Mesendoderm (in vitro differentiated cells): Measurements from ENCODE around the gene TOR3A.

ENCODE experiments used
- DNase-seq: peaks from one replicate; pipeline ENCODE4 v3.0.0; 2013
- H2AK5ac ChIP-seq: 2 replicates; pipeline ENCODE4 v1.6.1; 2013; ENCODE audit warnings: low read length, inconsistent platforms
- H2BK120ac ChIP-seq: 2 replicates; pipeline ENCODE4 v1.6.1; 2013; ENCODE audit warnings: low read depth, mild to moderate bottlenecking, low read length, moderate library complexity, mixed read lengths
- H2BK15ac ChIP-seq: replicated peaks from 2 replicates; pipeline ENCODE4 v1.6.1; 2013; ENCODE audit warnings: low read depth, mild to moderate bottlenecking, moderate library complexity
- H2BK5ac ChIP-seq: 2 replicates; pipeline ENCODE4 v1.6.1; 2013; ENCODE audit warnings: low read length, inconsistent platforms
- H3K18ac ChIP-seq: 2 replicates; pipeline ENCODE4 v1.6.1; 2013; ENCODE audit warnings: mild to moderate bottlenecking, low read length, mixed read lengths
- H3K23ac ChIP-seq: one replicate; pipeline ENCODE4 v1.6.1; 2013; ENCODE audit warnings: low read length
- H3K27ac ChIP-seq: 2 replicates; pipeline ENCODE4 v1.5.1; 2013; ENCODE audit warnings: low read depth, mild to moderate bottlenecking, inconsistent platforms, low read length, moderate library complexity
- H3K27me3 ChIP-seq: 2 replicates; pipeline ENCODE4 v1.6.1; 2013; ENCODE audit warnings: low read length, control low read depth, mild to moderate bottlenecking, inconsistent platforms; ENCODE audit not compliant: insufficient read depth, poor library complexity
- H3K36me3 ChIP-seq: 2 replicates; pipeline ENCODE4 v1.6.1; 2013; ENCODE audit warnings: low read length, inconsistent platforms; ENCODE audit not compliant: control insufficient read depth, insufficient read depth
- H3K4ac ChIP-seq: one replicate; pipeline ENCODE4 v1.6.1; 2013; ENCODE audit warnings: low read depth, mild to moderate bottlenecking, low read length, moderate library complexity
- H3K4me1 ChIP-seq: 2 replicates; pipeline ENCODE4 v1.6.1; 2013; ENCODE audit warnings: low read depth, low read length, inconsistent platforms; ENCODE audit not compliant: control insufficient read depth
- H3K4me2 ChIP-seq: 2 replicates; pipeline ENCODE4 v1.6.1; 2013; ENCODE audit warnings: low read length
- H3K4me3 ChIP-seq: 2 replicates; pipeline ENCODE4 v1.5.1; 2013; ENCODE audit warnings: mild to moderate bottlenecking, low read length
- H3K56ac ChIP-seq: one replicate; pipeline ENCODE4 v1.6.1; 2013; ENCODE audit warnings: low read length
- H3K79me1 ChIP-seq: 2 replicates; pipeline ENCODE4 v1.6.1; 2013; ENCODE audit warnings: low read length, inconsistent platforms
- H3K79me2 ChIP-seq: 2 replicates; pipeline ENCODE4 v1.6.1; 2013; ENCODE audit warnings: mild to moderate bottlenecking, low read length; ENCODE audit not compliant: control insufficient read depth, insufficient read depth
- H3K9ac ChIP-seq: 2 replicates; pipeline ENCODE4 v1.6.1; 2013; ENCODE audit warnings: low read length, inconsistent platforms
- H4K5ac ChIP-seq: one replicate; pipeline ENCODE4 v1.6.1; 2013; ENCODE audit warnings: low read length
- H4K8ac ChIP-seq: one replicate; pipeline ENCODE4 v1.6.1; 2013; ENCODE audit warnings: low read depth, mild to moderate bottlenecking, control low read depth, low read length, moderate library complexity
- WGBS: extraction: QIAGEN DNeasy Blood & Tissue Kit; methylation state at CpG from one replicate; pipeline ENCODE4 v1.1.7; 2013; ENCODE audit warnings: low lambda C conversion rate, missing lambda C conversion rate; ENCODE audit not compliant: insufficient coverage; ENCODE audit errors: extremely low coverage; 5-methylcytosine and 5-hydroxymethylcytosine counted together

The TOR3A gene

GRCh38 chr1:179121159-179121938 is 39.5 kb downstream of the TOR3A start:
- no CpG with 5 or more reads among the region's 7 CpGs for WGBS
- H3K4ac ChIP-seq, result no peak overlapping the region
- H2BK15ac ChIP-seq, result no peak overlapping the region
- no peaks in the 10 kb centered on the region for H3K79me1 ChIP-seq
- no peaks in the 10 kb centered on the region for H3K4me1 ChIP-seq
- H3K56ac ChIP-seq, result no peak overlapping the region
- no peak overlapping the region for H4K5ac ChIP-seq
- no peak overlapping the region for H4K8ac ChIP-seq
- H3K27me3 ChIP-seq, result no peaks in the 10 kb centered on the region
- no peak overlapping the region for H2BK120ac ChIP-seq
- no peak overlapping the region for H3K23ac ChIP-seq
- no peaks in the 10 kb centered on the region for H3K79me2 ChIP-seq
- no peak overlapping the region for H3K4me2 ChIP-seq
- no peak overlapping the region for H2AK5ac ChIP-seq
- no peak overlapping the region for H2BK5ac ChIP-seq
- no peak overlapping the region for H3K27ac ChIP-seq
- H3K4me3 ChIP-seq, result no peak overlapping the region
- no peaks in the 10 kb centered on the region for H3K36me3 ChIP-seq
- no peak overlapping the region for H3K18ac ChIP-seq
- DNase-seq, result peak; percentile 55
- H3K9ac ChIP-seq, result no peak overlapping the region

- Histone ChIP-seq H2BK15ac (no peak overlapping the region), H3K27me3 (no peaks in the 10 kb centered on the region), H3K18ac (no peak overlapping the region), H3K9ac (no peak overlapping the region), H2AK5ac (no peak overlapping the region), H3K4me2 (no peak overlapping the region), H3K23ac (no peak overlapping the region), H3K56ac (no peak overlapping the region), H3K79me2 (no peaks in the 10 kb centered on the region), H3K4me1 (no peaks in the 10 kb centered on the region), H3K79me1 (no peaks in the 10 kb centered on the region), H3K36me3 (no peaks in the 10 kb centered on the region), H4K5ac (no peak overlapping the region), H2BK5ac (no peak overlapping the region), H3K4ac (no peak overlapping the region), H3K4me3 (no peak overlapping the region), H4K8ac (no peak overlapping the region), H3K27ac (no peak overlapping the region), H2BK120ac (no peak overlapping the region)
- DNase-seq, result no peak
- WGBS, result no CpG with 5 or more reads among the region's 1 CpG
Measured at GRCh38 chr1:179124873-179125272, 43.0 kb downstream of the TOR3A start.

GRCh38 chr1:179126338-179127060 is 44.6 kb downstream of the TOR3A start:
- no peak overlapping the region for H3K23ac ChIP-seq
- H3K79me2 ChIP-seq, result no peaks in the 10 kb centered on the region
- H3K4me1 ChIP-seq, result no peaks in the 10 kb centered on the region
- no peak overlapping the region for H3K27ac ChIP-seq
- H2BK15ac ChIP-seq, result no peak overlapping the region
- H2BK120ac ChIP-seq, result no peak overlapping the region
- H3K56ac ChIP-seq, result no peak overlapping the region
- no peaks in the 10 kb centered on the region for H3K27me3 ChIP-seq
- no peak overlapping the region for H3K4me2 ChIP-seq
- no peak overlapping the region for H2AK5ac ChIP-seq
- no peak overlapping the region for H2BK5ac ChIP-seq
- H3K4me3 ChIP-seq, result no peak overlapping the region
- no peak overlapping the region for H4K5ac ChIP-seq
- no peak overlapping the region for H4K8ac ChIP-seq
- no peaks in the 10 kb centered on the region for H3K36me3 ChIP-seq
- no CpG with 5 or more reads among the region's 8 CpGs for WGBS
- H3K79me1 ChIP-seq, result no peaks in the 10 kb centered on the region
- H3K4ac ChIP-seq, result no peak overlapping the region
- H3K9ac ChIP-seq, result no peak overlapping the region
- no peak overlapping the region for H3K18ac ChIP-seq
- DNase-seq, result no peak

GRCh38 chr1:179127163-179127895 is 45.5 kb downstream of the TOR3A start:
- Histone ChIP-seq H2BK120ac (no peak overlapping the region), H3K9ac (no peak overlapping the region), H3K36me3 (no peaks in the 10 kb centered on the region), H3K4me2 (no peak overlapping the region), H2BK15ac (no peak overlapping the region), H2BK5ac (no peak overlapping the region), H3K56ac (no peak overlapping the region), H4K5ac (no peak overlapping the region), H3K79me2 (no peaks in the 10 kb centered on the region), H3K4me3 (no peak overlapping the region), H3K27ac (no peak overlapping the region), H2AK5ac (no peak overlapping the region), H3K23ac (no peak overlapping the region), H4K8ac (no peak overlapping the region), H3K27me3 (no peaks in the 10 kb centered on the region), H3K4ac (no peak overlapping the region), H3K18ac (no peak overlapping the region), H3K79me1 (no peaks in the 10 kb centered on the region), H3K4me1 (no peaks in the 10 kb centered on the region)
- peak; percentile 28 for DNase-seq
- WGBS, result no CpG with 5 or more reads among the region's 5 CpGs

GRCh38 chr1:179128520-179128919 is 46.6 kb downstream of the TOR3A start:
- no peak overlapping the region for H2BK5ac ChIP-seq
- no peak overlapping the region for H4K8ac ChIP-seq
- no peak overlapping the region for H3K4me2 ChIP-seq
- H3K27me3 ChIP-seq, result no peaks in the 10 kb centered on the region
- H3K79me2 ChIP-seq, result no peaks in the 10 kb centered on the region
- no CpG with 5 or more reads among the region's 4 CpGs for WGBS
- H2AK5ac ChIP-seq, result no peak overlapping the region
- no peak overlapping the region for H3K18ac ChIP-seq
- H3K4ac ChIP-seq, result no peak overlapping the region
- no peak overlapping the region for H3K56ac ChIP-seq
- H4K5ac ChIP-seq, result no peak overlapping the region
- no peaks in the 10 kb centered on the region for H3K36me3 ChIP-seq
- H3K9ac ChIP-seq, result no peak overlapping the region
- H3K79me1 ChIP-seq, result no peaks in the 10 kb centered on the region
- no peak overlapping the region for H3K27ac ChIP-seq
- no peak overlapping the region for H2BK120ac ChIP-seq
- no peaks in the 10 kb centered on the region for H3K4me1 ChIP-seq
- H2BK15ac ChIP-seq, result no peak overlapping the region
- H3K4me3 ChIP-seq, result no peak overlapping the region
- H3K23ac ChIP-seq, result no peak overlapping the region
- DNase-seq, result no peak
